GM06990 (cell line): Measurements from ENCODE around the gene PRUNE2.

Experiments used
- DNase-seq: peaks from one replicate; pipeline ENCODE4 v3.0.0-alpha.2; 2011; ENCODE audit not compliant: insufficient read length; ENCODE audit errors: extremely low read depth
- H3K27me3 ChIP-seq: replicated peaks from 2 replicates; pipeline ENCODE4 v1.6.0; 2011; ENCODE audit warnings: low read length; ENCODE audit not compliant: control insufficient read depth, insufficient read depth
- H3K36me3 ChIP-seq: 2 replicates; pipeline ENCODE4 v1.5.1; 2011; ENCODE audit warnings: low read length; ENCODE audit not compliant: control insufficient read depth, insufficient read depth
- H3K4me3 ChIP-seq: replicated peaks from 2 replicates; pipeline ENCODE4 v1.5.1; 2011; ENCODE audit warnings: low read depth, mild to moderate bottlenecking, control low read depth, low read length
- TF ChIP-seq, protein P1 (sequence below): IDR thresholded peaks from 2 replicates; pipeline ENCODE4 v1.5.1; 2011; ENCODE audit warnings: low read length, control low read depth, mild to moderate bottlenecking, inconsistent platforms; ENCODE audit not compliant: insufficient read depth, poor library complexity, severe bottlenecking

Gene PRUNE2

DNA sequence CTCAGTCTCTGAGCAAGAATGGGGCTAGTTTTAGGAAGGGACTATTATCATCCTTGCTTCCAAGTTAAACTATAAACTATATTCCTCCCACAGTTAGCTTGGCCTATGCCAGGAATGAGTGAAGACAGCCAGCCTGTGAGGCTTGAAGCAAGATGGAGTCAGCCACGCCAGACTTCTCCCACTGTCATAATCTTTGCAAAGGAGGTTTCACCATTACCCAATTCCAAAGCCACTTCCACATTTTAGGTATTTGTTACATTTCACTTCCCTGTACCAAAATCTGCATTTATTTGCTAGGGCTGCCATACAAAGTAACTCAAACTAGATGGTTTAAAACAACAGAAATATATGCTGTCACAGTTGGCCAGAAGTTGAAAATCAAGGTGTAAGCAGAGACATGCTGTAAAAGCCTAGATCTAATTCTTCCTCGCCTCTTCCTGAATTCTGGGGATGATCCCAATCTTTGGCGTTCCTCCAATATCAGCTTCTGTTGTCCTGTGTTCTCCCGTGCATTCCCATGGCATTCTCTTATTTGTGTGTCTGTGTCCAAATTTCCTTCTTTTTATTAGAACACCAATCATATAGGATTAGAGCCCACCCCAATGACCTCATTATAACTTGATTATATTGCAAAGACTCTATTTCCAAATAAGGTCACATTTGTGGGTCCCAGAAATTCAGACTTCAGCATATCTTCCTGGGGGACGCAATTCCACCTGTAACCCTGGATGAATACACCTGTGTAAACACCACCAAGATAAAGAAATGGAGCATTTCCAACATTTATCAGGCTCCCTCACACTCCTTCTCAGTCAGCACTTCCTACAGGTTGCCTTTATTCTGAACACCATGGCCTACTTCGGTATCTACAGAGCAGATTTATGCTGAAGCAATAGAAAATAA, 320.2 kb downstream of the PRUNE2 start:
- no peaks in the 10 kb centered on the region for H3K36me3 ChIP-seq
- no peak overlapping the region for H3K4me3 ChIP-seq
- TF ChIP-seq, protein P1, sequence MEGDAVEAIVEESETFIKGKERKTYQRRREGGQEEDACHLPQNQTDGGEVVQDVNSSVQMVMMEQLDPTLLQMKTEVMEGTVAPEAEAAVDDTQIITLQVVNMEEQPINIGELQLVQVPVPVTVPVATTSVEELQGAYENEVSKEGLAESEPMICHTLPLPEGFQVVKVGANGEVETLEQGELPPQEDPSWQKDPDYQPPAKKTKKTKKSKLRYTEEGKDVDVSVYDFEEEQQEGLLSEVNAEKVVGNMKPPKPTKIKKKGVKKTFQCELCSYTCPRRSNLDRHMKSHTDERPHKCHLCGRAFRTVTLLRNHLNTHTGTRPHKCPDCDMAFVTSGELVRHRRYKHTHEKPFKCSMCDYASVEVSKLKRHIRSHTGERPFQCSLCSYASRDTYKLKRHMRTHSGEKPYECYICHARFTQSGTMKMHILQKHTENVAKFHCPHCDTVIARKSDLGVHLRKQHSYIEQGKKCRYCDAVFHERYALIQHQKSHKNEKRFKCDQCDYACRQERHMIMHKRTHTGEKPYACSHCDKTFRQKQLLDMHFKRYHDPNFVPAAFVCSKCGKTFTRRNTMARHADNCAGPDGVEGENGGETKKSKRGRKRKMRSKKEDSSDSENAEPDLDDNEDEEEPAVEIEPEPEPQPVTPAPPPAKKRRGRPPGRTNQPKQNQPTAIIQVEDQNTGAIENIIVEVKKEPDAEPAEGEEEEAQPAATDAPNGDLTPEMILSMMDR: no peak
- DNase-seq: no peak
- H3K27me3 ChIP-seq: no peaks in the 10 kb centered on the region

DNA sequence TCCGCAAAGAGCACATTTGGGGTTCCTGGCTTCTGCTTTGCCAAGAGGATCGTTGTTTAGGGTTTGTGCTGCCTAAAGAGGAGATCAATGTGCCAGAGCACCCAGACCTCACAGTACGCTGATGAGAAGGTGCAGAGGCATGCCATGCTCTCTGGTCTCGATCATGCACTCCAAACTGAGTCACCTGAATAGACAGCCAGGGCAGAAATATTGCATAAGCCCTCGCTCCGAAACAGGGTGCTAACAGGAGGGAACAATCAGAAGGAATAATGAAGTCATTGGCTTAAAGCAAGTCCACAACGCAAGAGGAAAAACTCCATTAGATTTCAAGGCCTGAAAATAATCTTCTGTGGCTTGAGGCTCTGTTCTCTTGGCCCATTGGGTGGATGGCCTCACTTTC, 322.7 kb downstream of the PRUNE2 start:
- TF ChIP-seq, protein P1: no peak
- H3K27me3 ChIP-seq: no peaks in the 10 kb centered on the region
- DNase-seq: no peak
- no peaks in the 10 kb centered on the region for H3K36me3 ChIP-seq
- no peak overlapping the region for H3K4me3 ChIP-seq

DNA sequence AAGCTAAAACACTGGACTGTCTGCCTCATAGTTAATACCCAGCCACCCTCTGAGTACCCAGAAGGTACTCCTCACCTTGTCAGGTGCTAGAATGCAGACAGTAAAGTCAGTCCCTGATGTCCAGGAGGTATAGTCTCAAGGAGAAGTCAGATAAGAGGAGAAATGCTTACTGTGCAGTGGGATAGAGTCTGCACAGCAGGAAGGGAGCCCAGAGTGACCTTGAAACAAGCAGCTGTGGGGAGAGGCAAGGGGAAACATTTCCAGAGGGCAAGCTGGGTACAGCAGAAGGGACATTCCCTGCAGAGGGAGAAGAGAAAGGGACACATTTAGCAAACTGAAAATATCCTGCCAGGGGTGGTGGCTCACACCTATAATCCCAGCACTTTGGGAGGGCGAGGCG, 324.2 kb downstream of the PRUNE2 start:
- TF ChIP-seq, protein P1: no peak
- no peak for DNase-seq
- Histone ChIP-seq H3K27me3 (no peaks in the 10 kb centered on the region), H3K4me3 (no peak overlapping the region), H3K36me3 (no peaks in the 10 kb centered on the region)

DNA sequence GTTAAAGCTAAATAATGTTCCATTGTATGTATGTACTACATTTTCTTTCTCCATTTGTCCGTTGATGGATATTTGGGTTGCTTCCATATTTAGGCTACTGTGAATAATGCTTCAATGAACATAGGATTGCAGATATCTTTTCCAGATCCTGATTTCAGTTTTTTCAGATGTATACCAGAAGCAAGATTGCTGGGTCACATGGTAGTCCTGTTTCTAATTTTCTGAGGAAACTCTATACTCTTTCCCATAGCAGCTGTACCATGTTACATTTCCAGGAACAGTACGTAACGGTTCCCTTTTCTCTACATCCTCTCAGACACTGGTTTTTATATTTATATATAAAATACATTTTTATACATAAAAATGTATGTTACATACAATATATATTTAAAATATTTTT, 325.1 kb downstream of the PRUNE2 start:
- H3K36me3 ChIP-seq: no peaks in the 10 kb centered on the region

DNA sequence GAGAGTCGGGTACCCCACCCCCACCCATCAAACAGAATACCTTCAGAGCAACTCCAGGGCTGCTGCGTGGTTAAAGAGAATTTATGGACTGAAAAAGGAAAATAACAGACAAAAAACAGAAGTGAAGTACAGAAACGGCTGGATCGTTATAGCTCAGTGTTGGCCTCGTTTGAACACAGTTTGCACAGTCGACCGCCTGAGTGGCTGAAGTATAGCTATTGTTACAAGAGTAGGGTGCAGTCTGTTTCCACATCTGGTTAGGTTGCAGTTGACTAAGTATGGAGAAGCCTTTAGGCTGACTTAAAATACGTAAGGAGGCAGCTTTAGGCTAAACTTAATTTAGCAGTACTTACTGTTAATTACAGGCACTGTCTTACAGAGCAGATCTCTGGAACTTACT, 325.7 kb downstream of the PRUNE2 start:
- TF ChIP-seq, protein P1: no peak
- H3K27me3 ChIP-seq: no peaks in the 10 kb centered on the region
- no peak overlapping the region for H3K4me3 ChIP-seq
- H3K36me3 ChIP-seq: no peaks in the 10 kb centered on the region
- DNase-seq: no peak

More for the DNA sequence above, 325.1 kb downstream of the PRUNE2 start:
- Histone ChIP-seq H3K27me3 (no peaks in the 10 kb centered on the region), H3K4me3 (no peak overlapping the region)
- TF ChIP-seq, protein P1: no peak
- DNase-seq: no peak
